ENCODE data around the gene KHK. TPM values are rescaled to one million over a fixed set of nuclear protein-coding genes. Genes with fewer than 3 reads are reported as not detected.

Gene KHK
- total and polyA plus RNA-seq, 9 of the 15 experiments (the other 6 are each of a cell fraction or from before 2014, with no cell fraction given): 1.5 to 10.7 (median 5.2) TPM

DNA sequence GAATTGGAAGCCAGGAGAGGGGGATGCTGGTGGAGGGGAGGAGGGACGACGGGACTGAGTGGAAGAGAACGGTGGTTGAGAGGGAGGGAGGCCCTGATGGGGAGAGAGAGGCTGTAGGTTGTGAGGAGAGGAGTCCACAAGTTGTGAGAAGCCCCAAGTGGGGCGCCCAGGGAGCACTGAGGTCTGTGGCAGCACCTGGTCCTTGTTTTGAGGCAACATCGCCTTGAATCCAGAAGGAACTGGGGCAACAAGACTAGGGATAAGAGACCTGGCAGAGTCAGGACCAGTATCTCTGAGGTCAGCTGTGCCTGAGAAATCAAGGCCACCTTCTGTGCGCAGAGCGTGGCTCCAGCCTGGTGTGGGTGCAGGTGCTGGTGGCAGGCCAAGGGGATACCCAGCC is 51.5 kb downstream of the KHK start:
- intact Hi-C loops (cut with micrococcal nuclease) (no loop called here), in situ Hi-C loops (cut with MboI) (no loop called here)
- H3K9ac ChIP-seq (ENCODE audit: insufficient read depth in 1 of 2, low read depth in 2 of 2, low read length in 2 of 2): no peak overlapping the region
- no TSS peak for BruUV-seq (replicated peaks)
- no peak overlapping the region for H3K27ac ChIP-seq (ENCODE audit: extremely low read depth, low read depth, low read length)
- TF ChIP-seq COPS2 (conservative IDR thresholded peaks at IDR 0.05): no peak
- no peak for TF ChIP-seq ZNF408 (CRISPR knock-in tag; IDR thresholded peaks at IDR 0.05; ENCODE audit: low read depth)
- no peak overlapping the region for H3K4me2 ChIP-seq (ENCODE audit: insufficient read depth, low read length)
- ChIA-PET POLR2A (no interaction called here), CTCF (ENCODE audit: low intra/inter-chr PET ratio) (no interaction called here)
- H2AFZ ChIP-seq (ENCODE audit: low read depth, low read length): no peak overlapping the region
- FAIRE-seq (no peak), DNase-seq (ENCODE audit: extremely low read depth in 1 of 4, low spot score in 3 of 4) (no peak), ATAC-seq (no peak)
- H3K9me1 ChIP-seq (ENCODE audit: control insufficient read depth, insufficient read depth, low read length): peaks cover 5% of the 10 kb centered on the region
- H3K9me3 ChIP-seq (replicated peaks; ENCODE audit: control insufficient read depth, insufficient read depth, low read depth, low read length): peaks cover 2% of the 10 kb centered on the region
- H4K20me1 ChIP-seq (replicated peaks; ENCODE audit: control insufficient read depth, insufficient read depth, low read length): no peaks in the 10 kb centered on the region; the same call in 1 of the 2 replicates
- WGBS (ENCODE audit: insufficient coverage, low coverage, missing lambda C conversion rate): 26% methylated on average over 7 of the region's 7 CpGs
- no peaks in the 10 kb centered on the region for H3K27me3 ChIP-seq (ENCODE audit: control insufficient read depth in 2 of 2, insufficient read depth in 2 of 2, low read length in 2 of 2)
- peaks cover 4% of the 10 kb centered on the region; the same call in 1 of the 3 replicates for H3K36me3 ChIP-seq (ENCODE audit: control insufficient read depth, insufficient read depth, low read length)
- H3K4me1 ChIP-seq (replicated peaks in 1 of 2; ENCODE audit: control insufficient read depth in 2 of 2, insufficient read depth in 2 of 2, low read length in 2 of 2): peaks cover 11 to 23% of the 10 kb centered on the region in 2 experiments; a peak in 4 of 5 replicates
- H3K79me2 ChIP-seq (ENCODE audit: control insufficient read depth, insufficient read depth, low read length): peaks cover 14% of the 10 kb centered on the region
- H3K4me3 ChIP-seq: no peak overlapping the region

DNA sequence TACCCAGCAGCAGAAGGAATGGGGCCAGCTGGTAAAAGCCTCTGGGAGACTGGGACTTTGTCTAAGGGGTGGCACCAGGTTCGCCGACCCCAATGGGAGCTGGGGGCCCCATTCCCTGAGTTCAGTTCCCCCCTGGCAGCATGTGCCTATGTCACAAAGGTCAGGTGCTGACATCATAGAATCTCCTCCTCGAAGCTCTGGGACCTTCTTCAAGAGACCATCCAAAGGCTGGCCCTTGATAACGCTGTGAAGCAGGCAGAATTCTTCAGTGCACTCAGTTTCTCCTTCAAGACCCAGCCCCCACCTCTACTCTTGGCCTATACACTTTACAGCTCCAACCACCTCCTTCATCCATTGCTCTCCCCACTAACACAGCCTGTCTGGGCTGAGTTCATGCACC is 52.7 kb downstream of the KHK start, which contains the start of gene PRR30:
PRR30 (minus strand) TSS at position 101 of the 400 bp plus-strand sequence. CDS start 1,081 bp downstream, outside the sequence.
- in situ Hi-C loops (cut with MboI) (no loop called here), intact Hi-C loops (cut with micrococcal nuclease) (no loop called here)
- TF ChIP-seq ZNF224 (CRISPR knock-in tag; IDR thresholded peaks at IDR 0.05): no peak
- TF ChIP-seq ZBTB7A (IDR thresholded peaks at IDR 0.05; ENCODE audit: borderline replicate concordance, control insufficient read depth, low read depth, low read length): no peak
- no peak for TF ChIP-seq RBM22 (IDR thresholded peaks at IDR 0.05; ENCODE audit: low read depth, low read length, poor library complexity, severe bottlenecking)
- TF ChIP-seq, protein P1, sequence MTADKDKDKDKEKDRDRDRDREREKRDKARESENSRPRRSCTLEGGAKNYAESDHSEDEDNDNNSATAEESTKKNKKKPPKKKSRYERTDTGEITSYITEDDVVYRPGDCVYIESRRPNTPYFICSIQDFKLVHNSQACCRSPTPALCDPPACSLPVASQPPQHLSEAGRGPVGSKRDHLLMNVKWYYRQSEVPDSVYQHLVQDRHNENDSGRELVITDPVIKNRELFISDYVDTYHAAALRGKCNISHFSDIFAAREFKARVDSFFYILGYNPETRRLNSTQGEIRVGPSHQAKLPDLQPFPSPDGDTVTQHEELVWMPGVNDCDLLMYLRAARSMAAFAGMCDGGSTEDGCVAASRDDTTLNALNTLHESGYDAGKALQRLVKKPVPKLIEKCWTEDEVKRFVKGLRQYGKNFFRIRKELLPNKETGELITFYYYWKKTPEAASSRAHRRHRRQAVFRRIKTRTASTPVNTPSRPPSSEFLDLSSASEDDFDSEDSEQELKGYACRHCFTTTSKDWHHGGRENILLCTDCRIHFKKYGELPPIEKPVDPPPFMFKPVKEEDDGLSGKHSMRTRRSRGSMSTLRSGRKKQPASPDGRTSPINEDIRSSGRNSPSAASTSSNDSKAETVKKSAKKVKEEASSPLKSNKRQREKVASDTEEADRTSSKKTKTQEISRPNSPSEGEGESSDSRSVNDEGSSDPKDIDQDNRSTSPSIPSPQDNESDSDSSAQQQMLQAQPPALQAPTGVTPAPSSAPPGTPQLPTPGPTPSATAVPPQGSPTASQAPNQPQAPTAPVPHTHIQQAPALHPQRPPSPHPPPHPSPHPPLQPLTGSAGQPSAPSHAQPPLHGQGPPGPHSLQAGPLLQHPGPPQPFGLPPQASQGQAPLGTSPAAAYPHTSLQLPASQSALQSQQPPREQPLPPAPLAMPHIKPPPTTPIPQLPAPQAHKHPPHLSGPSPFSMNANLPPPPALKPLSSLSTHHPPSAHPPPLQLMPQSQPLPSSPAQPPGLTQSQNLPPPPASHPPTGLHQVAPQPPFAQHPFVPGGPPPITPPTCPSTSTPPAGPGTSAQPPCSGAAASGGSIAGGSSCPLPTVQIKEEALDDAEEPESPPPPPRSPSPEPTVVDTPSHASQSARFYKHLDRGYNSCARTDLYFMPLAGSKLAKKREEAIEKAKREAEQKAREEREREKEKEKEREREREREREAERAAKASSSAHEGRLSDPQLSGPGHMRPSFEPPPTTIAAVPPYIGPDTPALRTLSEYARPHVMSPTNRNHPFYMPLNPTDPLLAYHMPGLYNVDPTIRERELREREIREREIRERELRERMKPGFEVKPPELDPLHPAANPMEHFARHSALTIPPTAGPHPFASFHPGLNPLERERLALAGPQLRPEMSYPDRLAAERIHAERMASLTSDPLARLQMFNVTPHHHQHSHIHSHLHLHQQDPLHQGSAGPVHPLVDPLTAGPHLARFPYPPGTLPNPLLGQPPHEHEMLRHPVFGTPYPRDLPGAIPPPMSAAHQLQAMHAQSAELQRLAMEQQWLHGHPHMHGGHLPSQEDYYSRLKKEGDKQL (CRISPR knock-in tag; IDR thresholded peaks at IDR 0.05; ENCODE audit: borderline replicate concordance): no peak
- no peak for TF ChIP-seq HDGF (IDR thresholded peaks at IDR 0.05)
- Histone ChIP-seq H3K36me3 (ENCODE audit: control insufficient read depth, insufficient read depth, low read length) (no peaks in the 10 kb centered on the region), H3K4me2 (ENCODE audit: insufficient read depth, low read length) (no peak within 1 kb of the TSS), H3K27ac (ENCODE audit: extremely low read depth, low read depth, low read length) (no peak within 1 kb of the TSS), H3K4me3 (no peak within 1 kb of the TSS), H3K4me1 (replicated peaks in 1 of 2; ENCODE audit: control insufficient read depth in 2 of 2, insufficient read depth in 2 of 2, low read length in 2 of 2) (peaks cover 5 to 13% of the 10 kb centered on the region in 2 experiments; a peak in 4 of 5 replicates), H3K9me3 (replicated peaks; ENCODE audit: control insufficient read depth, insufficient read depth, low read depth, low read length) (peaks cover 3% of the 10 kb centered on the region), H4K20me1 (replicated peaks; ENCODE audit: control insufficient read depth, insufficient read depth, low read length) (no peaks in the 10 kb centered on the region), H2AFZ (ENCODE audit: low read depth, low read length) (no peak within 1 kb of the TSS), H3K27me3 (ENCODE audit: control insufficient read depth in 2 of 2, insufficient read depth in 2 of 2, low read length in 2 of 2) (no peaks in the 10 kb centered on the region), H3K9me1 (ENCODE audit: control insufficient read depth, insufficient read depth, low read length) (no peaks in the 10 kb centered on the region), H3K9ac (ENCODE audit: insufficient read depth in 1 of 2, low read depth in 2 of 2, low read length in 2 of 2) (no peak within 1 kb of the TSS), H3K79me2 (ENCODE audit: control insufficient read depth, insufficient read depth, low read length) (peaks cover 2% of the 10 kb centered on the region)
- POLR2A ChIA-PET: interaction anchor here (0.6 to 1.4 kb wide), 3 partner anchors 10 to 42 kb away, joined by 3 to 5 read pairs (median 5); no protein-coding TSS in a partner anchor
- DNase-seq (ENCODE audit: extremely low read depth in 1 of 4, low spot score in 3 of 4) (no peak), FAIRE-seq (no peak), ATAC-seq (no peak)
- CTCF ChIA-PET (ENCODE audit: low intra/inter-chr PET ratio): no interaction called here
- BruUV-seq (replicated peaks): no TSS peak
- WGBS (ENCODE audit: insufficient coverage, low coverage, missing lambda C conversion rate): 9% methylated on average over 4 of the region's 4 CpGs
